Fibroblast of lung (primary cell): ENCODE measurements around the gene ATP2B3. TPM values are rescaled to one million over a fixed set of nuclear protein-coding genes. Genes with fewer than 3 reads are reported as not detected.

Source experiments
- DNase-seq, 2 donors: peaks; one replicate each; pipeline versions ENCODE4 v3.0.0 to v3.0.0-alpha.2; 2010; ENCODE audit warnings: low read depth in 2 of 2
- H2AFZ ChIP-seq: 2 replicates; pipeline ENCODE4 v1.5.1; 2012; ENCODE audit warnings: low read length, control low read depth, inconsistent platforms
- H3K27ac ChIP-seq: 2 replicates; pipeline ENCODE4 v1.5.1; 2011; ENCODE audit warnings: low read length, control low read depth; ENCODE audit not compliant: insufficient read depth
- H3K27me3 ChIP-seq: 2 replicates; pipeline ENCODE4 v1.5.1; 2011; ENCODE audit warnings: mild to moderate bottlenecking, low read length; ENCODE audit not compliant: control insufficient read depth, insufficient read depth
- H3K36me3 ChIP-seq: 2 replicates; pipeline ENCODE4 v1.5.1; 2011; ENCODE audit warnings: low read length; ENCODE audit not compliant: control insufficient read depth, insufficient read depth
- H3K4me1 ChIP-seq: 2 replicates; pipeline ENCODE4 v1.5.1; 2011; ENCODE audit warnings: low read length; ENCODE audit not compliant: control insufficient read depth, insufficient read depth; ENCODE audit errors: extremely low read depth
- H3K4me2 ChIP-seq: 2 replicates; pipeline ENCODE4 v1.5.1; 2011; ENCODE audit warnings: low read length, control low read depth; ENCODE audit not compliant: insufficient read depth; ENCODE audit errors: extremely low read depth
- H3K4me3 ChIP-seq, 4 experiments: fragments of 200-600 bp in 1 of 4; sonication (generic) in 1 of 4; replicated peaks in 1 of 4; 2 replicates each; pipeline ENCODE4 v1.5.1; 2011 to 2016; ENCODE audit warnings: low read length in 4 of 4, low read depth in 3 of 4, mild to moderate bottlenecking in 3 of 4, control low read depth in 2 of 4, inconsistent platforms in 1 of 4, mixed read lengths in 1 of 4; ENCODE audit not compliant: insufficient read depth in 1 of 4; ENCODE audit errors: control extremely low read depth in 1 of 4
- H3K79me2 ChIP-seq: 2 replicates; pipeline ENCODE4 v1.5.1; 2012; ENCODE audit warnings: mild to moderate bottlenecking, low read length, inconsistent platforms; ENCODE audit not compliant: control insufficient read depth, insufficient read depth
- H3K9ac ChIP-seq: 2 replicates; pipeline ENCODE4 v1.5.1; 2011; ENCODE audit warnings: mild to moderate bottlenecking, low read length, control low read depth; ENCODE audit not compliant: insufficient read depth
- H3K9me3 ChIP-seq: 2 replicates; pipeline ENCODE4 v1.5.1; 2012; ENCODE audit warnings: low read depth, low read length; ENCODE audit not compliant: control insufficient read depth, insufficient read depth
- H4K20me1 ChIP-seq: 2 replicates; pipeline ENCODE4 v1.5.1; 2011; ENCODE audit warnings: low read length; ENCODE audit not compliant: control insufficient read depth, insufficient read depth; ENCODE audit errors: extremely low read depth
- EZH2 ChIP-seq: IDR thresholded peaks from 2 replicates; pipeline ENCODE4 v1.5.1; 2012; ENCODE audit warnings: low read length, control low read depth, mild to moderate bottlenecking; ENCODE audit errors: missing control alignments
- polyA plus RNA-seq, 2 donors: library from polyadenylated mRNA; depleted of rRNA in 1 of 2; stranded (reverse) in 1 of 2; unstranded in 1 of 2; fragments of >200 nt; gene quantifications; 2 replicates each; pipeline ENCODE4 v1.2.1, GENCODE V29; 2011 to 2012; ENCODE audit warnings: missing spikeins in 1 of 2
- total RNA-seq: library from RNA; depleted of rRNA; stranded (reverse); fragments of >200 nt; gene quantifications from 2 replicates; pipeline ENCODE4 v1.2.1, GENCODE V29; 2014
- TF ChIP-seq, protein P1 (sequence below), 2 donors: IDR thresholded peaks in 1 of 2; conservative IDR thresholded peaks in 1 of 2; 1 replicate in 1 of 2; 2 replicates in 1 of 2; pipeline ENCODE4 v1.5.1; 2011 to 2012; ENCODE audit warnings: low read length in 2 of 2, control low read depth in 1 of 2, inconsistent platforms in 1 of 2, low read depth in 1 of 2, mild to moderate bottlenecking in 1 of 2

Gene ATP2B3
- total and polyA plus RNA-seq, 2 donors (not counting 1 experiment from before 2014, with no cell fraction given) = not detected

DNA sequence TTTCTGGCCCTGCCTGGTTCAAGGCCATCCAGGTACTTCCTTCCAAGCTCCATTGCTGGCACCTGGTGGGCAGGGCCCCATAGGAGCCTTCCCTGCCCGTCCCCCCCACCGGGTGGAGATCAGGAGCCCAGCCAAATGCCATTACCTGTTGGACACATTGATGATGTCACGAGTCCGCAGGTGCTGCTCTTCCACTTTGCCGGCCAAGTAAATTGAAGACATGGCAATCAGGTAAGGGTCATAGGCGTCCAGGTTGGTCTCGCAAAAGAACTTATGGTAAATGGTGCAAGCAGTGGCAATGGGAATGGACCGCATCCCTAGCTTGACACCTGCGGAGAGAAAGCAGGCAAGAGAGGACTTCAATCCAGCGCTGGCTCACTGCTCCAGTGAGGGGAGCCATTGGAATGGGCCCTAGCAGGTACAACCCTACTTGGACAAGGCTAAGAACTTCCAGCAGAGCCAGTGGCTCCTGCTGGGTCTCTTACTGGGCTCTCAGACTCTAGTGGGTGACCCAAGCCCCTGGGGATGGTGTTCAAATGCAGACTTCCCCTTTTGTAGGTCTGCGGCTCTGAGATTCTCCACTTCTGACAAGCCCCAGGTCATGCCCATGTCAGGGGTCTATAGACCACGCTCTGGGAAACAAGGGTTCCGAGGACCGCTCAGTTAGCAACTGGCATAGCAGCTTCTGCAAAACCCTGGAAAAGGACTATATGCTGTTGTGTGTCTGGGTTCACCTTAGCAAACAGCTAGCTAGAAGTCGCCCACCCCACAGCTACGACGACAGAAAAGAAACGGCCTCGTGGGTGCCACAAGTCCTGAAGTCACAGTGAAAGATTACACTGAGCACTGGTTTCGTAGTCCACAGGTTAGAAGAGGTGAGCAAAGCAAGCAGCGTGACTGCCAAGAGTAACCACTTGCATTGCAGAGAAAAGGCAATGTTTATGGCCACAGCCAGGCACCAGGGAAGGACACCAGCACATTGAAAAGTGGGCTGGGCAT lies 78.7 kb downstream of the ATP2B3 start:
- no peak for TF ChIP-seq EZH2
- TF ChIP-seq, protein P1, sequence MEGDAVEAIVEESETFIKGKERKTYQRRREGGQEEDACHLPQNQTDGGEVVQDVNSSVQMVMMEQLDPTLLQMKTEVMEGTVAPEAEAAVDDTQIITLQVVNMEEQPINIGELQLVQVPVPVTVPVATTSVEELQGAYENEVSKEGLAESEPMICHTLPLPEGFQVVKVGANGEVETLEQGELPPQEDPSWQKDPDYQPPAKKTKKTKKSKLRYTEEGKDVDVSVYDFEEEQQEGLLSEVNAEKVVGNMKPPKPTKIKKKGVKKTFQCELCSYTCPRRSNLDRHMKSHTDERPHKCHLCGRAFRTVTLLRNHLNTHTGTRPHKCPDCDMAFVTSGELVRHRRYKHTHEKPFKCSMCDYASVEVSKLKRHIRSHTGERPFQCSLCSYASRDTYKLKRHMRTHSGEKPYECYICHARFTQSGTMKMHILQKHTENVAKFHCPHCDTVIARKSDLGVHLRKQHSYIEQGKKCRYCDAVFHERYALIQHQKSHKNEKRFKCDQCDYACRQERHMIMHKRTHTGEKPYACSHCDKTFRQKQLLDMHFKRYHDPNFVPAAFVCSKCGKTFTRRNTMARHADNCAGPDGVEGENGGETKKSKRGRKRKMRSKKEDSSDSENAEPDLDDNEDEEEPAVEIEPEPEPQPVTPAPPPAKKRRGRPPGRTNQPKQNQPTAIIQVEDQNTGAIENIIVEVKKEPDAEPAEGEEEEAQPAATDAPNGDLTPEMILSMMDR (conservative IDR thresholded peaks at IDR 0.05 in 1 of 2, IDR thresholded peaks at IDR 0.05 in 1 of 2; ENCODE audit: low read depth in 1 of 2, low read length in 2 of 2) = no peak
- Histone ChIP-seq H3K27me3 (no peaks in the 10 kb centered on the region), H3K9me3 (no peaks in the 10 kb centered on the region), H4K20me1 (no peaks in the 10 kb centered on the region), H3K4me2 (no peak overlapping the region), H3K79me2 (peaks cover 14% of the 10 kb centered on the region), H2AFZ (no peak overlapping the region), H3K9ac (no peak overlapping the region), H3K4me1 (peaks cover 2% of the 10 kb centered on the region), H3K36me3 (peaks cover 1% of the 10 kb centered on the region), H3K4me3 (no peak overlapping the region), H3K27ac (no peak overlapping the region)
- no peak for DNase-seq

GRCh38 chrX:153596981-153597750 lies 79.7 kb downstream of the ATP2B3 start:
- no peaks in the 10 kb centered on the region for H3K9me3 ChIP-seq
- no peak for DNase-seq
- H3K27me3 ChIP-seq = no peaks in the 10 kb centered on the region
- no peaks in the 10 kb centered on the region for H4K20me1 ChIP-seq
- H3K36me3 ChIP-seq = peaks cover 1% of the 10 kb centered on the region
- no peak overlapping the region for H2AFZ ChIP-seq
- H3K79me2 ChIP-seq = peaks cover 14% of the 10 kb centered on the region
- peak overlapping the region; percentile 23 for H3K4me2 ChIP-seq
- peaks cover 2% of the 10 kb centered on the region for H3K4me1 ChIP-seq
- H3K4me3 ChIP-seq = no peak overlapping the region
- TF ChIP-seq EZH2 = no peak
- TF ChIP-seq, protein P1 (conservative IDR thresholded peaks at IDR 0.05 in 1 of 2, IDR thresholded peaks at IDR 0.05 in 1 of 2; ENCODE audit: low read depth in 1 of 2, low read length in 2 of 2) = no peak
- H3K9ac ChIP-seq = no peak overlapping the region
- H3K27ac ChIP-seq = no peak overlapping the region
